ENCODE measurements around the gene HMCN2.

The HMCN2 gene

DNA sequence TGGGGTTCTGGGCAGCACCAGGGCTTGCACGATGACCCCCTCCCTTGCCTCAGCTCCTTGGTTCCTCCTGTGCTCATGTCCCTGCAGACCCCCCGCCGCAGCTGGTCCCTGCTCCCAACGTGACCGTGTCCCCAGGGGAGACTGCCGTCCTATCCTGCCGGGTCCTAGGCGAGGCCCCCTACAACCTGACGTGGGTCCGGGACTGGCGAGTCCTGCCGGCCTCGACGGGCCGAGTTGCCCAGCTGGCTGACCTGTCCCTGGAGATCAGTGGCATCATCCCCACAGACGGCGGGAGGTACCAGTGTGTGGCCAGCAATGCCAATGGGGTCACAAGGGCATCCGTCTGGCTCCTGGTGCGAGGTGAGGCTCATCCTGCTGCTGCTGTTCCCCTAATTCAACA is 39.1 kb downstream of the HMCN2 start:
- Histone ChIP-seq H2BK12ac (ENCODE audit: low read length) (no peak overlapping the region), H3K9ac (ENCODE audit: low read depth, low read length, poor library complexity) (no peak overlapping the region), H2AFZ (ENCODE audit: low read length) (no peak overlapping the region), H3K79me1 (ENCODE audit: low read depth, low read length) (no peaks in the 10 kb centered on the region), H2BK15ac (ENCODE audit: low read length) (no peak overlapping the region), H3K14ac (ENCODE audit: low read length) (peak overlapping the region; percentile 17), H2BK120ac (ENCODE audit: low read depth, low read length) (no peak overlapping the region), H3K9me3 (replicated peaks in 1 of 2; ENCODE audit: control insufficient read depth in 2 of 2, insufficient read depth in 1 of 2, low read depth in 1 of 2, low read length in 2 of 2) (no peaks in the 10 kb centered on the region), H3K36me3 (replicated peaks in 1 of 2; ENCODE audit: control insufficient read depth in 2 of 2, insufficient read depth in 2 of 2, low read length in 2 of 2) (no peaks in the 10 kb centered on the region), H3K23ac (ENCODE audit: low read depth, low read length, poor library complexity) (peak overlapping the region; percentile 35), H3K4me2 (ENCODE audit: insufficient read depth, low read length, poor library complexity, severe bottlenecking) (no peak overlapping the region), H3K27me3 (ENCODE audit: control insufficient read depth in 3 of 3, insufficient read depth in 3 of 3, low read depth in 1 of 3, low read length in 3 of 3) (peaks cover 0 to 27% (median 0%) of the 10 kb centered on the region in 3 experiments), H4K91ac (ENCODE audit: low read depth, low read length, poor library complexity) (no peak overlapping the region), H3K4me1 (ENCODE audit: control insufficient read depth in 2 of 2, insufficient read depth in 1 of 2, low read depth in 1 of 2, low read length in 2 of 2) (no peaks in the 10 kb centered on the region), H2BK5ac (ENCODE audit: low read length) (no peak overlapping the region), H3K18ac (ENCODE audit: low read length) (peak overlapping the region; percentile 76), H3K4me3 (ENCODE audit: low read length in 2 of 2) (no peak overlapping the region), H3K4ac (ENCODE audit: low read length) (no peak overlapping the region), H2AK5ac (ENCODE audit: low read depth, low read length) (peak overlapping the region; percentile 28), H3K27ac (replicated peaks; ENCODE audit: low read length) (no peak overlapping the region), H4K8ac (ENCODE audit: low read depth, low read length) (no peak overlapping the region)
- no CpG with 5 or more reads among the region's 19 CpGs for WGBS, 2 donors (ENCODE audit: extremely low coverage in 2 of 2, insufficient read length in 2 of 2, insufficient replicate concordance in 1 of 2)
- DNase-seq (ENCODE audit: low spot score): no peak

DNA sequence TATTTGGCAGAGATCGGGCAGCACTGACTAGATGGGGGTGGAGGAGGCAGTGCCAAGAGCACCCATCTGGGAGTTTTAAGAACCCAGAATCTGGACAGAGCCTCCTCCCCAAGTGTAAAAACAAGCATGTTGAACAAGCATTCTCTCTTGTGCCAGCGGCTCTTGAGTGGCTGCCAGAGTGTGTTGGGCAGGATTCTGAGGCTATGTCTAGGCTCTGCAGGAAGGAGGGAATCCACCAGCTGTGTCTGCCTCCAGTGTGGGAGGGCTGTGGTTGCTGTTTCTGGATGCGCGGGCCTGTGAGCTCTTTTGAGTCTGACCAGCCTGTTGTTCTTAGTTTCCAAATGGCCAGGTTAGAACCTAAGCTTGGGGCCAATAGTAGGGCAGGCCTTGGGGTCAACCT is 39.8 kb downstream of the HMCN2 start:
- Histone ChIP-seq H3K4ac (ENCODE audit: low read length) (no peak overlapping the region), H3K4me2 (ENCODE audit: insufficient read depth, low read length, poor library complexity, severe bottlenecking) (no peak overlapping the region), H3K79me1 (ENCODE audit: low read depth, low read length) (no peaks in the 10 kb centered on the region), H4K8ac (ENCODE audit: low read depth, low read length) (no peak overlapping the region), H3K23ac (ENCODE audit: low read depth, low read length, poor library complexity) (no peak overlapping the region), H2BK5ac (ENCODE audit: low read length) (no peak overlapping the region), H3K4me3 (ENCODE audit: low read length in 2 of 2) (no peak overlapping the region), H3K27ac (replicated peaks; ENCODE audit: low read length) (no peak overlapping the region), H2AK5ac (ENCODE audit: low read depth, low read length) (no peak overlapping the region), H2AFZ (ENCODE audit: low read length) (no peak overlapping the region), H2BK12ac (ENCODE audit: low read length) (no peak overlapping the region), H4K91ac (ENCODE audit: low read depth, low read length, poor library complexity) (no peak overlapping the region), H3K18ac (ENCODE audit: low read length) (no peak overlapping the region), H3K9ac (ENCODE audit: low read depth, low read length, poor library complexity) (no peak overlapping the region), H3K9me3 (replicated peaks in 1 of 2; ENCODE audit: control insufficient read depth in 2 of 2, insufficient read depth in 1 of 2, low read depth in 1 of 2, low read length in 2 of 2) (no peaks in the 10 kb centered on the region), H3K36me3 (replicated peaks in 1 of 2; ENCODE audit: control insufficient read depth in 2 of 2, insufficient read depth in 2 of 2, low read length in 2 of 2) (no peaks in the 10 kb centered on the region), H3K4me1 (ENCODE audit: control insufficient read depth in 2 of 2, insufficient read depth in 1 of 2, low read depth in 1 of 2, low read length in 2 of 2) (no peaks in the 10 kb centered on the region), H3K27me3 (ENCODE audit: control insufficient read depth in 3 of 3, insufficient read depth in 3 of 3, low read depth in 1 of 3, low read length in 3 of 3) (peaks cover 0 to 27% (median 0%) of the 10 kb centered on the region in 3 experiments), H2BK120ac (ENCODE audit: low read depth, low read length) (no peak overlapping the region), H2BK15ac (ENCODE audit: low read length) (no peak overlapping the region), H3K14ac (ENCODE audit: low read length) (no peak overlapping the region)
- DNase-seq (ENCODE audit: low spot score): no peak
- WGBS, 2 donors (ENCODE audit: extremely low coverage in 2 of 2, insufficient read length in 2 of 2, insufficient replicate concordance in 1 of 2): no CpG with 5 or more reads among the region's 4 CpGs

DNA sequence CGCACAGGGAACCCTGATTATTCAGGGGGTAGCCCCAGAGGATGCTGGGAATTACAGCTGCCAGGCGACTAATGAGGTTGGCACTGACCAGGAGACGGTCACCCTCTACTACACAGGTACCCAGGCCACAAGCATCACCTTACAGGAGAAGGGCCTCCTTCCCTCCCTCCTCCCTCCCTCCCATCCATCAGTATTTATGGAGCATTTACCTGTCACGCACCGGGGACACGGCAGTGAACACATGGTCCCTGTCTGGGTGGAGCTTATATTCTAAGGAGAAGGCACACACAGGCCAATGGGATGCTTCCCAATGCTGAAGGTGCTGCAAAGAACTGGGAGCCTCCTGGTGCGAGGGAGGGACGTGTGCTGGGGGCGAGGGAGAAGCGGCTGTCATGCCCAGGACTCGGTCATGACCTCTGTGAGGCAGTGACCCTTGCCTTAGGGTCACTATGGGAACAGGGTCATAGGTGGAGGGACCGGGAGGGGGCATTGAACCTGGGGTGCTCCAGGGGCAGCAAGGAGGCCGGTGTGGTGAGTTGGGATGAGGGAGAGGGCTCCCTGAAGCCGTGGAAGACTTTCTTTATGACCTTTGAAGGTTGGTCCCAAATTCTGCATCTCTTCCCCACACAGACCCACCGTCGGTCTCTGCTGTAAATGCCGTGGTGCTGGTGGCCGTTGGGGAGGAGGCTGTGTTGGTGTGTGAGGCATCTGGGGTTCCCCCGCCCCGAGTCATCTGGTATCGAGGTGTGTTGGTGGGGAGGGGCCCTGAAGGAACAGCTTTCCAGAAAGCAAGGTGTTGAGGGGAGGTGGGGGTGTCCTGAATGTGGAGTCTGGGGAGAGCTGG is 41.5 kb downstream of the HMCN2 start:
- Histone ChIP-seq H4K8ac (ENCODE audit: low read depth, low read length) (no peak overlapping the region), H3K27me3 (ENCODE audit: control insufficient read depth in 3 of 3, insufficient read depth in 3 of 3, low read depth in 1 of 3, low read length in 3 of 3) (peaks cover 0 to 21% (median 0%) of the 10 kb centered on the region in 3 experiments), H3K4ac (ENCODE audit: low read length) (no peak overlapping the region), H2BK5ac (ENCODE audit: low read length) (no peak overlapping the region), H2BK120ac (ENCODE audit: low read depth, low read length) (no peak overlapping the region), H2AFZ (ENCODE audit: low read length) (no peak overlapping the region), H3K4me1 (ENCODE audit: control insufficient read depth in 2 of 2, insufficient read depth in 1 of 2, low read depth in 1 of 2, low read length in 2 of 2) (no peaks in the 10 kb centered on the region), H3K23ac (ENCODE audit: low read depth, low read length, poor library complexity) (peak overlapping the region; percentile 43), H2BK15ac (ENCODE audit: low read length) (no peak overlapping the region), H2BK12ac (ENCODE audit: low read length) (no peak overlapping the region), H4K91ac (ENCODE audit: low read depth, low read length, poor library complexity) (no peak overlapping the region), H3K79me1 (ENCODE audit: low read depth, low read length) (no peaks in the 10 kb centered on the region), H3K9me3 (replicated peaks in 1 of 2; ENCODE audit: control insufficient read depth in 2 of 2, insufficient read depth in 1 of 2, low read depth in 1 of 2, low read length in 2 of 2) (no peaks in the 10 kb centered on the region), H2AK5ac (ENCODE audit: low read depth, low read length) (no peak overlapping the region), H3K27ac (replicated peaks; ENCODE audit: low read length) (no peak overlapping the region), H3K18ac (ENCODE audit: low read length) (no peak overlapping the region), H3K4me2 (ENCODE audit: insufficient read depth, low read length, poor library complexity, severe bottlenecking) (no peak overlapping the region), H3K36me3 (replicated peaks in 1 of 2; ENCODE audit: control insufficient read depth in 2 of 2, insufficient read depth in 2 of 2, low read length in 2 of 2) (no peaks in the 10 kb centered on the region), H3K14ac (ENCODE audit: low read length) (no peak overlapping the region), H3K4me3 (ENCODE audit: low read length in 2 of 2) (no peak overlapping the region), H3K9ac (ENCODE audit: low read depth, low read length, poor library complexity) (no peak overlapping the region)
- DNase-seq (ENCODE audit: low spot score): no peak
- WGBS, 2 donors (ENCODE audit: extremely low coverage in 2 of 2, insufficient read length in 2 of 2, insufficient replicate concordance in 1 of 2): no CpG with 5 or more reads among the region's 21 CpGs

DNA sequence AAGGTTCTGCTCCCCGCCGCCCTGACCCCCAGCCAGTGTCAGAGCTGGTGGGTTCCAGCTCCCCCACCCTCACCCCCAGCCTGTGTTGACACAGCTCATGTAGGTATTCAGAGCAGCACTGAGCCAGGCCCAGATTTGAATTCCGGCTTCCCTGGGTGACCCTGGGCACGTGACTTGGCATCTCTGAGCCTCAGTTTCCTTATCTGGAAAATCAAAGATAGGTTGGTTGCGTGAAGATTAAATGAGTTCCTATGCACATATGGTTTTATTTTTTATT is 42.0 kb downstream of the HMCN2 start:
- Histone ChIP-seq H3K9ac (ENCODE audit: low read depth, low read length, poor library complexity) (no peak overlapping the region), H3K27me3 (ENCODE audit: control insufficient read depth in 3 of 3, insufficient read depth in 3 of 3, low read depth in 1 of 3, low read length in 3 of 3) (peaks cover 0 to 20% (median 0%) of the 10 kb centered on the region in 3 experiments), H3K79me1 (ENCODE audit: low read depth, low read length) (no peaks in the 10 kb centered on the region), H3K27ac (replicated peaks; ENCODE audit: low read length) (no peak overlapping the region), H2BK15ac (ENCODE audit: low read length) (no peak overlapping the region), H2BK12ac (ENCODE audit: low read length) (no peak overlapping the region), H3K14ac (ENCODE audit: low read length) (no peak overlapping the region), H3K4me3 (ENCODE audit: low read length in 2 of 2) (no peak overlapping the region), H2AFZ (ENCODE audit: low read length) (no peak overlapping the region), H2BK120ac (ENCODE audit: low read depth, low read length) (no peak overlapping the region), H3K36me3 (replicated peaks in 1 of 2; ENCODE audit: control insufficient read depth in 2 of 2, insufficient read depth in 2 of 2, low read length in 2 of 2) (no peaks in the 10 kb centered on the region), H3K18ac (ENCODE audit: low read length) (no peak overlapping the region), H3K9me3 (replicated peaks in 1 of 2; ENCODE audit: control insufficient read depth in 2 of 2, insufficient read depth in 1 of 2, low read depth in 1 of 2, low read length in 2 of 2) (no peaks in the 10 kb centered on the region), H3K4me2 (ENCODE audit: insufficient read depth, low read length, poor library complexity, severe bottlenecking) (no peak overlapping the region), H3K4ac (ENCODE audit: low read length) (no peak overlapping the region), H4K91ac (ENCODE audit: low read depth, low read length, poor library complexity) (no peak overlapping the region), H3K4me1 (ENCODE audit: control insufficient read depth in 2 of 2, insufficient read depth in 1 of 2, low read depth in 1 of 2, low read length in 2 of 2) (no peaks in the 10 kb centered on the region), H2AK5ac (ENCODE audit: low read depth, low read length) (no peak overlapping the region), H2BK5ac (ENCODE audit: low read length) (no peak overlapping the region), H4K8ac (ENCODE audit: low read depth, low read length) (no peak overlapping the region), H3K23ac (ENCODE audit: low read depth, low read length, poor library complexity) (no peak overlapping the region)
- no peak for DNase-seq (ENCODE audit: low spot score)
- 100% methylated on average over 1 of the region's 5 CpGs; no CpG with 5 or more reads in 1 of the 2 donors for WGBS, 2 donors (ENCODE audit: extremely low coverage in 2 of 2, insufficient read length in 2 of 2, insufficient replicate concordance in 1 of 2)
